ENCODE results near the gene DGKH.
"Not testable (repeated sequence)": the region's sequence is repeated elsewhere in the genome, so short reads cannot be mapped to it uniquely, and the experiment has no call there.

Gene DGKH

DNA sequence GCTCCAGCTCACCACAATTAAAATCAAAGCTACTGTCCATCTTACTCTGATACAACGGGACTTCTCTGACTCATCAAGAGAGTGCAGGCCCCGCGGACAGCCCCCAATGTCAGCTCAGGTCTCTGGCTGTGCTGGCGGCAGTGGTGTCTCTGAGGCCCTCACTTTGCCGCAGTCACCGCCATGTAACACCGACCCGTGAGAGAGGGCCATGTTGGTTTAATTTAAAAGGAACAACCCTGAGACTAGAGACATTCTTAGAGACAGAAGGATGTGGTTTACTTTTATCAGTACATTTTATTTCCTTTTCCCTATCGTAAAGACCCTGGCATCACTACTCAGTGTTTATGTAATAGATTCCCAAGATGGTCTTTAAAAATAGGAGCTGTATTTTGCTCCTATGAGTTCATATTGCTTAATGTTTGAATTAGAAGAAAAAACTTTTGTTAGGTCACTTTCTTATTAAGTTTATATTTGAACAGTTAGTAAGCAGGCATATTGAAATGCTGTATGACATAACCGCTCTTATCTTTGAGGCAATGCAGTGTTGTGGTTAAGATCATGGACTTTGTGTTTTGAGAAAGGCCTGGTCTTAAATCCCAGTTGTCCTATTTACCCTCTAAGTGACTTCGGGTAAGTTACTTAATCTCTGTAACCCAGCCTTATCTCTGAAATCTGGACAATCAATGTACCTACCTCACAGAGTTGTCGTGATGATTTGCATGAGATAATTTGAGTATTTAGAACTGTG, 23.4 kb downstream of the DGKH start:
- in situ Hi-C loops (cut with MboI; ENCODE audit: low sequenced_read_pairs): no loop called here

DNA sequence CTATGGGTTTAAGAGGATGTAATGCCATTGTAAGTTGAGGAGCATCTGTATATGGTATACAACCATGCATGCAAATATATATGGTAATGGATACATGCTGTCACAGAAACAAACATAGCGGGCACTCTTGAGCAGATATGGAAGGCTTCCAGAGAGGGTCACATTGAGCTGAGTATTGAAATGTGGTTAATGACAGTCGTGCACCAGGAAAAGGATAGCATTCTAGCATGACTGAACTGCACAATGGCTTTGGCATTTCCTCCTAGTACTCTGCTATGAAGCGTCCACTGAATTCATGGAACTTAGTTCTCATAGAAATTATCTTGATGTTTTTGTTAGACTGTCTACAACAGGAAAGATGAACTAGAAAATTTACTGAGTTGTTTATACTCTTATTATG, 25.2 kb downstream of the DGKH start:
- in situ Hi-C loops (cut with MboI; ENCODE audit: low sequenced_read_pairs): no loop called here

DNA sequence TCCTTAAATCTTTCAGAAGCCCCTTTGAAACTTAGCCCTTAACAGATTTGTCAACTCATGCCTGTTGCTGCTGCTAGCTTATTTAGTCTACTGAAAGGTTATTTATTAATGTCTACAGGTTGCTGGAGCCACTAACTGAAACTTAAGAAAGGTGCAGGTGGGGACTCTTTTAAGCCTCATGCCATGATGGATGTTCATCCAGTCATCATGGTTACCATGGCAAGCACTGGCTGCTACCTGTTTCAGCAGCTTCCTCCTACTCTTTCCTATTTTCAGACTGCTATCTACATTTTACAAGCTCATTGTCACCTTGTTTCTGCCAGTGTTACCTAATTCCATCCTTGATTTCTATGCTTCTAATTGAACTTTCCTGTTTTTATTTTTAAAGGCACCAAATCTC, 27.1 kb downstream of the DGKH start:
- in situ Hi-C loops (cut with MboI; ENCODE audit: low sequenced_read_pairs): no loop called here

DNA sequence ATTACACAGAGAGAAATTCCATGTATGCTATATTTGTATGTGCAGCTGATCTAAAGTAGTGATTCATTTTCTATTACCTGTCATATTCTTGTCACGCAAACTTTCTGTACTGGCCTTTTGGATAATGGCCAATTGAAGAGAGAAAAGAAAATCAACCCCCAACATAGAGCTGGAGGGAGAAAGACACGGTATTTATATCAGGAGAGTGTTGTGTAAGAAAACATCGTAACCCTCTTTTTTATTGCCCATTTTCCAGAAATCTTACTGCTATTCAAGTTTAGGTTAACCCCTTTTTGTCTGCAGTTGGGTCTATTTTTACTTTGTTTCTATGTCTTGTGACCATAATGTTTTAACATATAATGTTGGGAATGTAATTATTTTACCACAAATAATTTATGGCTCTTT, 27.9 kb downstream of the DGKH start:
- in situ Hi-C loops (cut with MboI; ENCODE audit: low sequenced_read_pairs): no loop called here

DNA sequence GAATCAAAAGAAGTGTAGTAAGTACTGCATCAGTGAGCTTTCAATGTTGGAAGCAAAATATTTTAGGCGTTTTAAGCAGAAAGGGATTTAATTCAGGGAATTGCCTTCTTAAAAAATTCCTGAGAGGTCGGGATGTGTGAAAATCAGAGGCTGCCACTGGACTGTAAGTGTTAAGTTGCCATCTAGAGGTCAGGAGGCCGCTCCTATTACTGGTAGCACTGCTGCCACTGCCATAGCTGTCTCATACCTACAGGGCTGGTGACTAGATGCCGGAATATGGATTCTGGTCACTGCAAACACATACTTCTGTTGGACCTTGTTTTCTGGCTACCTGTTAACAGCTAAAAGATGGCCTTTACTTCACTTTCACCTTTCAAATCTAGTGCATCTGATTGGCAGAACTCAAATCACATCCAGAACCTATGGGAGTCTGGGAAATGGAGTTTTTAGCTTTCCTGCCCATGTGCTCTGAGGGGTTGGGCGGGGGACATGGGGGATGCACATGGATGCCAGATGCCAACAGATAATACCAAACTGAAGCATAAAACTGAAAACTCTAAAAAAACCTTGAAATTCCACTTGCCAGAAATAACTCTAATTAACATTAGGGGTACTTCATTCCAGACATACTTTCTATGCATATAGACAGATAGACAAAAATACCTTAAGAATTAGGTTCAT, 29.8 kb downstream of the DGKH start:
- in situ Hi-C loops (cut with MboI; ENCODE audit: low sequenced_read_pairs): no loop called here

DNA sequence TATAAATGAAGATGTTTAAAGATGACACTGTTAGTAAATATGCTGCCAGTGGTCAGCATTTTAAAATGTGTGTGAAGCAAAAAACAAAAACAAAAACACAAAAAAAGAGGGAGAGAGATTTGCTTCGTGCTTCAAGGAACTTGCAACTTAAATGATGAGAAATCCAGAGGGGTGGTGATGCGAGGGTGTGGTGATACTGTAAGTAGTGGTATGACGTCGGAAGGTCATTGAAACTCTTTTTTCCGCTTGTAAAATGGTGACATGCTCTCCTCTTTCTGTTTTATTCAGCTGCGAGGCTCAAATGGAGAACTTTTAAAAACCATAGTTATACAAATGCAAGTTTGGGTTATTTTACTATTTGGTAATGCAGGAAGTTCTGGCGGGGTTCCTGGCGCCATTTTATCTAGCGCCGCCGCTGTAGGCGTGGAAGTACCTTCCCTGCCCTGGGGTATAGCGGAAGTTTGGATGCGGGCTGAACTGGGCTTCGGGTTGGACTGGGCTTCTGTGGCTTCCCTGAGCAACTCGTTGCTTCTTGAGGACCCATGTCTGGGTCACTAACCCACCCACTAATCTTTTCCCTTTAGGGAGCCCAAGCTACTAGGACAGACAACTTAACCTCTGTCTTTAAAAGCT, 34.8 kb downstream of the DGKH start:
- in situ Hi-C loops (cut with MboI; ENCODE audit: low sequenced_read_pairs): no loop called here

DNA sequence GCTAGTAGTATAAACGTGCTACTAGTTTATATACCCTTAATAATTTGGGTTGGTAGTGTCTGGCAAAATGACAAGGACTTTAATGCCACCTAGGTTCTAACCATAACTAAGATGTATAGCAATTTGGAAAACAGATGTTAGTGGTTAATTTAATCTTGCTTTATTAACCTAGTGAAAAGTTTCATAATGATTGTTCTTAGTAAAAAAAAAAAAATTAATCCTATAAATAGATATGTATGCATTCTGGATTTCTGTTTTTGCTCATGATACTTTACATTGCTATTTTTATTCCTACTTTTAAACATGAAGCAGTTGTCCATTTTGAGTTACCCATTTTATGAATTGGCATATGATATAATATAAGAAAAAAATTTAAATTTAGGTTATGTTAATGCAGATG, 36.3 kb downstream of the DGKH start:
- in situ Hi-C loops (cut with MboI; ENCODE audit: low sequenced_read_pairs): no loop called here

DNA sequence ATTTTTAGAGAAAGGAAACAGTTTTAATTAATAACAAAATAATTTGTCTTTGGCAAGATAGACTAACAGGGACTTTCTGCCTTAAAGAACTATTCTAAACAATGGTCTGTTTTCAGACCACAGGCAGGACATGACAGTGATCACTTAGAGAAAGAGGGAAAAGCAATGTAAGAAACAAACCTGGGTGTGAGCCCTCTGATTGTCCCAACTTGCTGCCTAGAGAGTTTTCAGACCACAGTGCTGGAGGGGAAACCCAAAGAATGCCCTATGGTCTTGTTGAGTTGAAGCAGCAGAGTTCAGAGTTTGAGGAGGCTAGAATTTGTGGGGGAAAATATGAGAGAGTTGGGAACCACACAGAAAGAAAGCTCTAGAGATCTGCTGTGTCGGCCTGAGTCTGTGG, 38.1 kb downstream of the DGKH start:
- in situ Hi-C loops (cut with MboI; ENCODE audit: low sequenced_read_pairs): no loop called here

DNA sequence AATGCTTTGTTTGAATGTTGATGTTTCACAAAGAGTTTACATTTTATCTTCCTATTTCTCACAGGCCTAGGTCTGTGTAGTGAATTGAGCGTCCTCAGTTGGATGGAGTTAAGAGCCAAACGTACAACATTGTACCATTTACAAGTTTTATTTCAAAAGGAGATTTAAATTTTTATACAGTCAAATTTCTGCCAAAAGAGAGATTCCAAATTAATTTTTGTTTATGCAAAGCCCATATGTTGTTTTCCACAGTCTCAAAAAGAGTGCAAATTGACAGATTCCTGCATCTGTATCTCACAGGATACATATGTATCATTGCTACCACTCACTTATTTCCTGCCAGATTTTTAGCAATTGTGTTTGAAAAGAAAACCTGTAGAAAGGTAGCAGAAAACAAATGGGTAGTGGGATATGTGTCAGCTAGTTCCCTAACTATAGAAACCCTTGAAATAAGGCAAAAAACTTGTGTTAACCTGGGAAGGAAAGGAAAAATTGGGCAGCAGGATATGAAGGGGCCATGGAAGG, 46.1 kb downstream of the DGKH start:
- in situ Hi-C loops (cut with MboI; ENCODE audit: low sequenced_read_pairs): no loop called here

DNA sequence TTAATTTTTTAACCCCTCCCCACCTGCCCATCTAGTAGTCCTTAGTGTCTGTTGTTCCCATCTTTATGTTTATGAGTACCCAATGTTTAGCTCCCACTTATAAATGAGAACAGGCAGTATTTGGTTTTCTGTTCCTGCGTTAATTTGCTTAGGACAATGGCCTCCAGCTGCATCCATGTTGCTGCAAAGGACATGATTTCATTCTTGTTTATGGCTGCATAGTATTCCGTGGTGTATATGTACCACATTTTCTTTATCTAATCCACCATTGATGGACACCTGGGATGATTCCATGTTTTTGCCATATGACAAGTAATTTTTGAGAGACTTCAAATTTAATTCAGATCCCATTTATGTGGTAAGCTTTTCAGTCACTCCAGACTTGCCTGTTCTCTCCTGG, 47.8 kb downstream of the DGKH start:
- in situ Hi-C loops (cut with MboI; ENCODE audit: low sequenced_read_pairs): not testable (repeated sequence)

DNA sequence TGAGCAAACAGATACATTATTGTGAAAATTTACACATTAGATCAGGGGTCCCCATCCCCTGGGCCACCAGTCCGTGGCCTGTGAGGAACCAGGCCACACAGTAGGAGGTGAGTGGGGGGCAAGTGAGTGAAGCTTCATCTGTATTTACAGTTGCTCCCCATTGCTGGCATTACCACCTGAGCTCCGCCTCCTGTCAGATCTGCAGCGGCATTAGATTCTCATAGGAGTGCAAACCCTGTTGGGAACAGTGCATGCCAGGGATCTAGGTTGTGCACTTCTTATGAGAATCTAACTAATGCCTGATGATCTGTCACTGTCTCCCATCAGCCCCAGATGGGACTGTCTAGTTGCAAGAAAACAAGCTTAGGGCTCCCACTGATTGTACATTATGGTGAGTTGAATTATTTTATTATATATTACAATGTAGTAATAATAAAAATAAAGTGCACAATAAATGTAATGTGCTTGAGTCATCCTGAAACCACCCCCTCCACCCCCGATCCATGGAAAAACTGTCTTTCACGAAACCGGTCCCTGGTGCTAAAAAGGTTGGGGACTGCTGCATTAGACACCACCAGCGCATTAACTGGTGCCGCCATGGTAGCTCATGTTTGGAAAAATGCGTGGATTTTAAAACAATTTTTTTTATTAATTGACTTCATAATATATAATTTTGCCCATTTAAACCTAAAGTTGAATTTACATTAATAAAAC, 51.7 kb downstream of the DGKH start:
- in situ Hi-C loops (cut with MboI; ENCODE audit: low sequenced_read_pairs): loop anchor here (10.0 kb wide), 1 partner anchor 435 kb away; no protein-coding TSS in a partner anchor

DNA sequence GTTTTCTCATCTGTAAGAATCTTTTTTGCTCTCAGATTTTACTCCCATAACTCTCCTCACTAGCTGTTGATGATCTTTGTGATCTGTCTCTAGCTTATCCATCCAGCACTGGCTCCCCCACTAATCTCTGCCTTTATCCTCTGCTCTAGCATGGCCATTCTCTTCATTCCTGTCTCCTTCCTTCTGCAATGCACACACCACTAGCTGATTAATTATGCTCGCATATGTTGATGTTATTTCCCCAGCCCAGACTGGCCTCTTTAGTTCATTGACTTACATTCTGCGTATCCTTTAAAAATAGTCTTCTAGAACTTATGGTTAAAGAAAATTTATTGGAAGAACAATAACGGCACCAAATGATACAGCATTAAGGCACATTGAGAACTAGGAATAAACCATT, 52.5 kb downstream of the DGKH start:
- in situ Hi-C loops (cut with MboI; ENCODE audit: low sequenced_read_pairs): loop anchor here (10.0 kb wide), 1 partner anchor 436 kb away; no protein-coding TSS in a partner anchor

DNA sequence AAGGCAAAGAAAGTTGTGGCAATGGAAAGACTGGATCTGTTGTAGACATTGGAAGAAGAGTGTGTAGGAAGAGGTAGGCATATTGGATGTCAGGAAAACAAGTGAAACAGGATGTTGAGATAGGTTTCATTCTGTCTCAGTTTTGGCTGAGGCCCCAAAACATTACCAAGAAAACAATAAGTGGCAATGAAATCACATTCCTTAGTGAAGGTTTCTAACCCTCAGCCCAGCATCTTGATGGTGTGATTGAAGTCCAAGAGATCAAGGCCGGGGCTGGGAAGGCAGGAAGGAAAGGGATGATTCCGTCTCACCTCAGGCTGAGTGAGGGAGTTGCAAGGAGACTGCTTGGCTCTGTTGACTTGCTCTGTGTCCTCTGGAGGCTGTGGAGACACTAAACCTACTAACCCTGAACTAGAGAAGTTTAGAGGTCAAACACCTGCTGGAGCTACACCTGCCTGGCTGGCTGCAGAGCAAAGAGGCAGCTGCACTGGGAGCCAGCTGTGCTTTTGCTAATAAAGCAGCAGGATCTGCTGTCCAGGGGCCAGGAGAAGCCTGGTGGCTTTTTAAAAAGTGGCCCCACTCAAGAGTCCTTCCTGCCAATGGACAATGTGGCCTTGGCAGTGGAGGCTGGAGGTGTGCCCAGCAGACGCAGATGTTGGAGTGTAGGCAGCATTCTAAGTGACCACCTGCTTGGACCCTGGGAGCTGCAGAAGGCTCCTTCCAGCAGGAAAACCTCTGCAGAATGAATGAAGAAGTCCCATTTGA, 53.6 kb downstream of the DGKH start:
- in situ Hi-C loops (cut with MboI; ENCODE audit: low sequenced_read_pairs): loop anchor here (10.0 kb wide), 1 partner anchor 437 kb away; no protein-coding TSS in a partner anchor

DNA sequence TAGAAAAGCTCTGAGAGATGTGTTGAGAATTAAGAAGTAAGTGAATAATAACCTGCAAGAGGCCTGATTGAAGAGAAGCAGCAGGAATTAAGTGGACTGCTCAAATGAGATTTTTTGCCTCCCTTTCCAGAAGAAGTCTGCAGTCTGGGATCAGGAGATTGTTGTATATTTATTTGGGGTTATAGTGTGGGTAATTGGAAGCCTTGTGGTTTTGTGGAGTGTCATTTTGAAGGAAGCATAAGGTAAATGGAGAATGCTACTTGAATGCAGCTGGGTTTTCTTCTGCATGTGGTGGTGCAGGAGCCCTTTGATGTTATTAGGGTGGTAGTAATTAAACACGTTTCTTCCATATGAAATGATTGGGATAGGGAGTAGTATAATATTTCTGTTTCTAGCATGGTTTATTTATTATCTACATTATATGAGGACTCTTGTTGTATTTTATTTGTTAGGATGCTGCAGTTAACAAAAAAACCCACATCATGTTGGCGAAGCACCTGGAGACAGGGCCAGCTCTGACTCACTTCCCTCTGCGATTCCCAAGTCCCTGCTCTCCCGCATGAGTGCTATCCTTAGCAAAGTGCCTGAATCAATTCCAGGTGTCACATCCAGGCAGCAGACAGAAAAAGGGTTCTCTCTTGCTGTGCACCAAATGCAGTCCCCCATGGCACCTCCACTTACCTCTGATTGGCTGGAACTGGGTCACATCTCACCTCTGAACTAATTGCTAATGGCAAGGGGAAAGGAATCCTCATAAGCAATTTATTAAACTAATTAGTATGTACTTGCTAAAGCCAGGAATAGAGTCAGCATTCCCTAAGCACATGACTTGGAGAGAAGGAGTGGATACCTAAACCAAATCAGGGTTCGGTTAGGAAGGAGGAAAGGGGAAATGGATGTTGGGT, 54.8 kb downstream of the DGKH start:
- in situ Hi-C loops (cut with MboI; ENCODE audit: low sequenced_read_pairs): loop anchor here (10.0 kb wide), 1 partner anchor 438 kb away; no protein-coding TSS in a partner anchor

DNA sequence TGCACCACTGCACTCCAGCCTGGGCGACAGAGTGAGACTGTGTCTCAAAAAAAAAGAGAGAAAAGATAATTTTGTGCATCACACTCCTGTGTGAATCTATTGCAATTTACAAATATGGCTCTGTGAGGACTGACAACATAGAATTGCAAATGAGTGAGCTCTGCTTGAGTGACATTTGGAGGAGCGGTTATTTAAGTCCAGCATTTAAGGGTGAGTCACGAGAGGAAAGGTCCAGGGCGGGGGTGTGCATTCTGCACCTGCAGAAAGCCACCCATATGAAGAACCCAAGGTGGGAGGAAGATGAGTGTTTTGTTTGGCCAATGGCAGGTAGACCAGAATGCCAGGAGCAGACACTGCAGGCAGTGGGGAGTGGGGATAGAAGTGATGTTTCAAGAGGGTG, 58.5 kb downstream of the DGKH start:
- in situ Hi-C loops (cut with MboI; ENCODE audit: low sequenced_read_pairs): loop anchor here (10.0 kb wide), 1 partner anchor 442 kb away; no protein-coding TSS in a partner anchor

DNA sequence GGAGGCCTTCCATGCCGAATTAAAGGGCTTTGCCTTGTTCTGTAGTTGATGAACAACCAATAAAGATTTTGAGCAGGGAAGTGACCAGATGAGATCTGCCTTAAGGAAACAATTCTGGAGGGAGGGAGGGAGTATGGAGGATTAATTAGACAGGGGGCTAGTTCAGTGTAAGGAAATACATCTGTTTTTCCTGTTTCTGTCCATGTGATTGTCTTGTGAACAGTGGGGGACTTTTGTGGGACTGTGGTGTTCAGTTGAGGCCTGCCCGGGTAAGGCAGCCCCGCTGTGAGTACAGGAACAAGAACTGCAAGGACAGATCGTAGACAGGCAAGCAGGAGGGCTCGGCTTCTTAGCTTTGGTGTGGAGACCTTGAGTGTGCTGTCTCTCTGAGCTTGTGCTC, 59.0 kb downstream of the DGKH start:
- in situ Hi-C loops (cut with MboI; ENCODE audit: low sequenced_read_pairs): loop anchor here (10.0 kb wide), 1 partner anchor 443 kb away; no protein-coding TSS in a partner anchor

DNA sequence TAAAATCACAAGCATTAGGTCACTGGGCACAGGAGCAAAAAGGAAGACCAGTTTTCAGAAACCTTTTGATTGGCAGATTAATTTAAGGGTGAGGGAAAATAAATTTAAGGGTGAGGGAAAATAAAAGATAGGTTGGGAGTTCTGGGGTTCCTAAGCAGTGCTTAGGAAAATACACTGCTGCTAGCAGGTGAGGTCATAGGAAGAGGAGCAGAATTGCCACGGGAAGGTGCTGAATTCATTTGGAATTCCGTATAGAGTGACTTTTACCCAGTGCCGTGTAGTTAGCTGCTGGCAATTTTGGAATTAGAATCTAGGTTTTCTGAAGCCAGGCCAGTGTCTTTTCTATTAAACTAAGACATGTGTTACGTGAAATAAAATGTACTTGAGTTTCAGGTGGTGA, 59.8 kb downstream of the DGKH start:
- in situ Hi-C loops (cut with MboI; ENCODE audit: low sequenced_read_pairs): loop anchor here (10.0 kb wide), 1 partner anchor 443 kb away; no protein-coding TSS in a partner anchor

DNA sequence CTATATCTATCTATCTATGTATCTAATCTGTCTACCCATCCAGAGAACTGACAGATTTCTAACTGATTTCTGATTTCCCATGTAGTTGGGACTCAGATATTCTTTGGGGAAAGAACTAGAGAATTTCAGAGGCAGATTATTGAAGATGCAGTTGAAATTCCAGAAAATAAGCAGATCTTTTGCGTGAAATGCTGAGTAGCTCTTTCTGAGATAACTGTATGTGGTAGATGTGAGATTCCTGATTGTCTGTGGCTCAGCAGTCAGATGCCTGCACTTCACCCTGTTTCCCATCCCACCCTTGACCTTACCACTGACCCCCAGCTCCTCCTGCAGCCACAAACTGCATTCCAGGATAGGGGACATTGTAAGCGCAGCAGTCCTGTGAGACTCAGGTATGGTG, 61.5 kb downstream of the DGKH start:
- in situ Hi-C loops (cut with MboI; ENCODE audit: low sequenced_read_pairs): loop anchor here (10.0 kb wide), 1 partner anchor 445 kb away; no protein-coding TSS in a partner anchor

All from HL-60/S4 treated with retinoic acid at 250 ng/mL for 4 days and 3 days (cell line).